OCI-LY3 (cell line): ENCODE data around the gene SUV39H1.
A peak's percentile ranks its signal among the peaks of the same experiment; 100 is the strongest.
"Not testable (repeated sequence)": the region's sequence is repeated elsewhere in the genome, so short reads cannot be mapped to it uniquely, and the experiment has no call there.

Experiments
- H2AFZ ChIP-seq: fragments of 200-600, 300-600 bp; shearing (Covaris generic); 2 replicates; pipeline ENCODE4 v1.6.0; 2014; ENCODE audit warnings: antibody characterized with exemption, low read depth, low read length
- H3K27ac ChIP-seq: fragments of 200-600, 300-600 bp; sonication (generic); 2 replicates; pipeline ENCODE4 v1.5.1; 2014; ENCODE audit warnings: mild to moderate bottlenecking, low read length, moderate library complexity, mixed read lengths
- H3K27me3 ChIP-seq: fragments of 200-600, 300-600 bp; sonication (generic); 2 replicates; pipeline ENCODE4 v1.6.1; 2014; ENCODE audit warnings: low read depth, low read length, mixed read lengths
- H3K36me3 ChIP-seq: fragments of 200-600, 300-600 bp; sonication (generic); replicated peaks from 2 replicates; pipeline ENCODE3; 2014; ENCODE audit warnings: low read depth, low read length, mixed read lengths
- H3K4me1 ChIP-seq: fragments of 300-600, 200-600 bp; sonication (generic); 2 replicates; pipeline ENCODE4 v1.6.1; 2014; ENCODE audit warnings: low read length, mixed read lengths
- H3K4me2 ChIP-seq: fragments of 200-600, 300-600 bp; sonication (generic); 2 replicates; pipeline ENCODE4 v1.6.1; 2014; ENCODE audit warnings: low read length, mixed read lengths
- H3K4me3 ChIP-seq: fragments of 300-600, 200-600 bp; sonication (generic); 2 replicates; pipeline ENCODE4 v1.5.1; 2014; ENCODE audit warnings: antibody characterized with exemption, mild to moderate bottlenecking, low read length, moderate library complexity
- H3K79me2 ChIP-seq: fragments of 300-600, 200-600 bp; shearing (Covaris generic); 2 replicates; pipeline ENCODE4 v1.6.1; 2014; ENCODE audit warnings: mild to moderate bottlenecking, low read length, mixed read lengths
- H3K9ac ChIP-seq: fragments of 300-600, 200-600 bp; shearing (Covaris generic); 2 replicates; pipeline ENCODE4 v1.6.0; 2014; ENCODE audit warnings: mild to moderate bottlenecking, low read length, moderate library complexity
- H3K9me3 ChIP-seq: fragments of 200-600, 300-600 bp; shearing (Covaris generic); 2 replicates; pipeline ENCODE4 v1.6.1; 2014; ENCODE audit warnings: low read length, mixed read lengths; ENCODE audit not compliant: insufficient read depth
- H4K20me1 ChIP-seq: fragments of 200-600, 300-600 bp; sonication (generic); 2 replicates; pipeline ENCODE4 v1.6.1; 2016; ENCODE audit warnings: low read length, mixed read lengths; ENCODE audit not compliant: insufficient read depth
- EZH2phosphoT487 ChIP-seq: fragments of 200-600 bp; shearing (Covaris generic); IDR thresholded peaks from 2 replicates; pipeline ENCODE4 v1.6.1; 2018; ENCODE audit warnings: antibody characterized with exemption, mixed run types, low read depth
- TF ChIP-seq, protein P1 (sequence below): fragments of 200-600, 300-600 bp; sonication (generic); IDR thresholded peaks from 2 replicates; pipeline ENCODE4 v1.5.1; 2014; ENCODE audit warnings: antibody characterized with exemption, low read length, low read depth

SUV39H1 gene

DNA sequence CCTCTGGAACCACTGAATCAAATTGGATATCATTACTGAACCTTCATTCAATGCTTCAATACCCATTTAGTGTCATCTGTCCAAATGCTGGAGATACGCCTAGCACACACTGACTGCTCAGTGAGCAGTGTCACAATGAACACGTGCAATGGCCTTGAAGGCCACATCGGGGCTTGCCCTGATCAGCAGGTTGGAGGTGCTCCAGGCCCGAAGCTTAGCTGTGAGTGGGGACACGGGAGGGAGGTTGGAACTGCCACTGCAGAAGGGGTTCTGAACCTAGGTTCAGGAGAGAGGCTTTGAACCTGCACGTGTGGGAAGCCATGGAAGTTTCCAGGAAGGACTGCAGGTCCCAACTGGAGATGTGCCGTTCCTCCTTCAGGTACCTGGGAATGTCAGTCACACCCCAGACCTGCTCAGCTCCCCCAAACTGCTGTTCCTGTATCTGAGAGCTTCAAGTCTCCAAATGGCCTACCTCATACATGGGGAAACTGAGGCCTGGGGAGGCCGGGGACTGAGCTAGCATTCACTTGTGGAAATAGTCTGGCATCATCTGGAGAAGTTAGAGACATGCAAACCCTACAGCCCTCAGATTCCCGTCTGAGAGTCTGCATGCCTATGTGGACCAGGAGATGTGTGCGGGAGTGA lies 14.9 kb upstream of the SUV39H1 start:
- Histone ChIP-seq H3K9ac (no peak overlapping the region), H3K79me2 (peaks cover 39% of the 10 kb centered on the region), H3K27me3 (no peaks in the 10 kb centered on the region), H3K27ac (no peak overlapping the region), H3K9me3 (no peaks in the 10 kb centered on the region), H2AFZ (no peak overlapping the region), H3K36me3 (peaks cover 15% of the 10 kb centered on the region), H4K20me1 (no peaks in the 10 kb centered on the region), H3K4me3 (no peak overlapping the region), H3K4me2 (no peak overlapping the region), H3K4me1 (peaks cover 33% of the 10 kb centered on the region)
- TF ChIP-seq, protein P1, sequence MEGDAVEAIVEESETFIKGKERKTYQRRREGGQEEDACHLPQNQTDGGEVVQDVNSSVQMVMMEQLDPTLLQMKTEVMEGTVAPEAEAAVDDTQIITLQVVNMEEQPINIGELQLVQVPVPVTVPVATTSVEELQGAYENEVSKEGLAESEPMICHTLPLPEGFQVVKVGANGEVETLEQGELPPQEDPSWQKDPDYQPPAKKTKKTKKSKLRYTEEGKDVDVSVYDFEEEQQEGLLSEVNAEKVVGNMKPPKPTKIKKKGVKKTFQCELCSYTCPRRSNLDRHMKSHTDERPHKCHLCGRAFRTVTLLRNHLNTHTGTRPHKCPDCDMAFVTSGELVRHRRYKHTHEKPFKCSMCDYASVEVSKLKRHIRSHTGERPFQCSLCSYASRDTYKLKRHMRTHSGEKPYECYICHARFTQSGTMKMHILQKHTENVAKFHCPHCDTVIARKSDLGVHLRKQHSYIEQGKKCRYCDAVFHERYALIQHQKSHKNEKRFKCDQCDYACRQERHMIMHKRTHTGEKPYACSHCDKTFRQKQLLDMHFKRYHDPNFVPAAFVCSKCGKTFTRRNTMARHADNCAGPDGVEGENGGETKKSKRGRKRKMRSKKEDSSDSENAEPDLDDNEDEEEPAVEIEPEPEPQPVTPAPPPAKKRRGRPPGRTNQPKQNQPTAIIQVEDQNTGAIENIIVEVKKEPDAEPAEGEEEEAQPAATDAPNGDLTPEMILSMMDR: no peak
- no peak for TF ChIP-seq EZH2phosphoT487

GRCh38 chrX:48682795-48683194 lies 13.7 kb upstream of the SUV39H1 start:
- not testable (repeated sequence) for H2AFZ ChIP-seq, H3K9me3 ChIP-seq, H3K4me3 ChIP-seq, H3K27me3 ChIP-seq, H3K9ac ChIP-seq, H4K20me1 ChIP-seq
- H3K4me1 ChIP-seq: peaks cover 27% of the 10 kb centered on the region
- H3K79me2 ChIP-seq: peaks cover 29% of the 10 kb centered on the region
- peak overlapping the region; percentile 67; the same call in 1 of the 2 replicates for H3K27ac ChIP-seq
- peak overlapping the region; percentile 99; the same call in 1 of the 2 replicates for H3K4me2 ChIP-seq
- H3K36me3 ChIP-seq: peaks cover 23% of the 10 kb centered on the region

DNA sequence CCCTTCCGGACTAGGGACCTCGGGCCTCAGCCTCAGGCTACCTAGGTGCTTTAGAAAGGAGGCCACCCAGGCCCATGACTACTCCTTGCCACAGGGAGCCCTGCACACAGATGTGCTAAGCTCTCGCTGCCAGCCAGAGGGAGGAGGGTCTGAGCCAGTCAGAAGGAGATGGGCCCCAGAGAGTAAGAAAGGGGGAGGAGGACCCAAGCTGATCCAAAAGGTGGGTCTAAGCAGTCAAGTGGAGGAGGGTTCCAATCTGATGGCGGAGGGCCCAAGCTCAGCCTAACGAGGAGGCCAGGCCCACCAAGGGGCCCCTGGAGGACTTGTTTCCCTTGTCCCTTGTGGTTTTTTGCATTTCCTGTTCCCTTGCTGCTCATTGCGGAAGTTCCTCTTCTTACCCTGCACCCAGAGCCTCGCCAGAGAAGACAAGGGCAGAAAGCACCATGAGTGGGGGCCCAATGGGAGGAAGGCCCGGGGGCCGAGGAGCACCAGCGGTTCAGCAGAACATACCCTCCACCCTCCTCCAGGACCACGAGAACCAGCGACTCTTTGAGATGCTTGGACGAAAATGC lies 13.0 kb upstream of the SUV39H1 start, which contains the start of gene WAS:
WAS (plus strand) TSS at position 389 of the 572 bp plus-strand sequence; CDS start at position 444, 55 bp downstream.
- Histone ChIP-seq H3K36me3 (peaks cover 27% of the 10 kb centered on the region), H3K4me1 (peaks cover 24% of the 10 kb centered on the region), H2AFZ (peak within 1 kb of the TSS; percentile 86; the same call in 1 of the 2 replicates), H3K9ac (peak within 1 kb of the TSS; percentile 99), H4K20me1 (no peaks in the 10 kb centered on the region), H3K27ac (peak within 1 kb of the TSS; percentile 67), H3K79me2 (peaks cover 29% of the 10 kb centered on the region), H3K9me3 (no peaks in the 10 kb centered on the region), H3K4me2 (peak within 1 kb of the TSS; percentile 99), H3K27me3 (no peaks in the 10 kb centered on the region), H3K4me3 (peak within 1 kb of the TSS; percentile 100)
- TF ChIP-seq, protein P1: no peak
- no peak for TF ChIP-seq EZH2phosphoT487

DNA sequence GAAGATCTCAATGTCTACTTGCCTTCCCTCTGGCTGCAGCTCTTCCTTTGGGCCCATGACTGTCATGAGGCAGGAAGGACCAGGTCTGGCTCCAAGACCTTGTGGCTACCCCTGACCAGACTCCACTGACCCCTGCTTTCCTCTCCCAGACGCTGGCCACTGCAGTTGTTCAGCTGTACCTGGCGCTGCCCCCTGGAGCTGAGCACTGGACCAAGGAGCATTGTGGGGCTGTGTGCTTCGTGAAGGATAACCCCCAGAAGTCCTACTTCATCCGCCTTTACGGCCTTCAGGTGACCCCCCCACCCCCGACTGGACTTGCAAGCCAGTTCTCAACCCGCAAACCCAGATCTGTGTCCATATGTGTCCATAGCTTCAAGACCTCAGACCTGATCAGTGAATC lies 12.4 kb upstream of the SUV39H1 start:
- Histone ChIP-seq H3K9ac (peak overlapping the region; percentile 99), H3K4me2 (peak overlapping the region; percentile 99), H3K79me2 (peaks cover 29% of the 10 kb centered on the region), H3K4me3 (peak overlapping the region; percentile 100), H3K27me3 (no peaks in the 10 kb centered on the region), H3K4me1 (peaks cover 24% of the 10 kb centered on the region), H3K36me3 (peaks cover 28% of the 10 kb centered on the region), H4K20me1 (no peaks in the 10 kb centered on the region), H3K27ac (peak overlapping the region; percentile 67), H2AFZ (peak overlapping the region; percentile 86; the same call in 1 of the 2 replicates), H3K9me3 (no peaks in the 10 kb centered on the region)
- TF ChIP-seq EZH2phosphoT487: no peak
- TF ChIP-seq, protein P1: no peak
